SK-N-SH (cell line): ENCODE results near the gene STX18. TPM values are rescaled to one million over a fixed set of nuclear protein-coding genes. Genes with fewer than 3 reads are reported as not detected.

Experiments used
- CTCF ChIA-PET: fragments of 300-600, 350-600 bp; formaldehyde crosslinking; extraction: SDS; loops from one replicate; lab custom pipeline; 2021; lab: Yijun Ruan, JAX
- POLR2A ChIA-PET: fragments of 350-600 bp; sonication (Branson Sonifier 250); formaldehyde crosslinking; extraction: SDS; loops from one replicate; lab custom pipeline; 2020; ENCODE audit warnings: antibody characterized with exemption, inconsistent platforms; lab: Yijun Ruan, JAX
- DNase-seq: peaks from one replicate; pipeline ENCODE4 v3.0.0; 2012
- H2AFZ ChIP-seq: fragments of 200-600 bp; sonication (generic); 2 replicates; pipeline ENCODE4 v1.8.1; 2016; ENCODE audit warnings: antibody characterized with exemption, mild to moderate bottlenecking, low read depth
- H3F3A ChIP-seq: fragments of 200-600 bp; sonication (generic); replicated peaks from 2 replicates; pipeline ENCODE3; 2016; ENCODE audit warnings: antibody characterized with exemption, mild to moderate bottlenecking; ENCODE audit not compliant: insufficient read depth
- H3K27ac ChIP-seq, 2 experiments: fragments of 200-500 bp in 1 of 2; fragments of 200-600 bp in 1 of 2; sonication (Bioruptor generic) in 1 of 2; sonication (generic), shearing (Covaris generic) in 1 of 2; 2 replicates each; pipeline versions ENCODE4 v1.5.1 to v1.6.1; 2014 to 2016; ENCODE audit warnings: low read depth in 2 of 2, inconsistent platforms in 1 of 2, low read length in 1 of 2, mild to moderate bottlenecking in 1 of 2, mixed read lengths in 1 of 2
- H3K27me3 ChIP-seq: fragments of 200-600 bp; sonication (generic), shearing (Covaris generic); 2 replicates; pipeline ENCODE4 v1.6.1; 2016; ENCODE audit warnings: mixed run types; ENCODE audit not compliant: insufficient read depth
- H3K36me3 ChIP-seq, 2 experiments: fragments of 200-500 bp in 1 of 2; fragments of 200-600 bp in 1 of 2; sonication (Bioruptor generic) in 1 of 2; sonication (generic) in 1 of 2; replicated peaks in 1 of 2; 2 replicates each; pipeline versions ENCODE3 to v1.5.1; 2014 to 2016; ENCODE audit warnings: low read length in 1 of 2, mild to moderate bottlenecking in 1 of 2; ENCODE audit not compliant: insufficient read depth in 2 of 2, control insufficient read depth in 1 of 2
- H3K4me1 ChIP-seq, 2 experiments: fragments of 200-500 bp in 1 of 2; fragments of 200-600 bp in 1 of 2; sonication (Bioruptor generic) in 1 of 2; sonication (generic), shearing (Covaris generic) in 1 of 2; 2 replicates each; pipeline versions ENCODE4 v1.5.1 to v1.6.1; 2014 to 2016; ENCODE audit warnings: low read depth in 1 of 2, low read length in 1 of 2, mixed run types in 1 of 2; ENCODE audit not compliant: insufficient read depth in 2 of 2, control insufficient read depth in 1 of 2
- H3K4me2 ChIP-seq: fragments of 200-600 bp; sonication (generic), shearing (Covaris generic); 2 replicates; pipeline ENCODE4 v1.6.1; 2017; ENCODE audit warnings: mixed run types
- H3K4me3 ChIP-seq, 2 experiments: fragments of 200-500 bp in 1 of 2; fragments of 200-600 bp in 1 of 2; sonication (Bioruptor generic) in 1 of 2; sonication (generic), shearing (Covaris generic) in 1 of 2; 2 replicates each; pipeline versions ENCODE4 v1.5.1 to v1.8.1; 2014 to 2016; ENCODE audit warnings: low read depth in 2 of 2, inconsistent platforms in 1 of 2, low read length in 1 of 2, mild to moderate bottlenecking in 1 of 2, mixed read lengths in 1 of 2, moderate library complexity in 1 of 2
- H3K79me2 ChIP-seq: fragments of 200-600 bp; sonication (generic); 2 replicates; pipeline ENCODE4 v1.8.1; 2017; ENCODE audit warnings: mild to moderate bottlenecking; ENCODE audit not compliant: insufficient read depth
- H3K9ac ChIP-seq: fragments of 200-600 bp; sonication (generic); 2 replicates; pipeline ENCODE4 v1.6.1; 2017; ENCODE audit warnings: mixed run types
- H3K9me2 ChIP-seq: fragments of 200-600 bp; sonication (generic); 2 replicates; pipeline ENCODE4 v1.6.1; 2017; ENCODE audit warnings: mixed run types
- H3K9me3 ChIP-seq: fragments of 200-600 bp; sonication (generic); 2 replicates; pipeline ENCODE4 v1.6.1; 2017; ENCODE audit warnings: mixed run types, mild to moderate bottlenecking, moderate library complexity
- H4K20me1 ChIP-seq: fragments of 200-600 bp; sonication (generic); 2 replicates; pipeline ENCODE4 v1.6.1; 2017; ENCODE audit warnings: mild to moderate bottlenecking, mixed run types; ENCODE audit not compliant: insufficient read depth
- CTCF ChIP-seq: fragments of 200-600 bp; sonication (generic); IDR thresholded peaks from 2 replicates; pipeline ENCODE4 v1.6.1; 2017; ENCODE audit warnings: antibody characterized with exemption, mild to moderate bottlenecking, moderate library complexity
- ELF1 ChIP-seq: IDR thresholded peaks from 2 replicates; pipeline ENCODE4 v1.4.0; 2012
- EZH2phosphoT487 ChIP-seq: fragments of 200-600 bp; sonication (generic); IDR thresholded peaks from 2 replicates; pipeline ENCODE4 v1.6.1; 2017; ENCODE audit warnings: low read depth, mixed run types, mild to moderate bottlenecking, antibody characterized with exemption, moderate library complexity, borderline replicate concordance
- FOSL2 ChIP-seq: IDR thresholded peaks from 2 replicates; pipeline ENCODE4 v1.4.0; 2012; ENCODE audit warnings: low read depth, mild to moderate bottlenecking, moderate library complexity, borderline replicate concordance
- FOXM1 ChIP-seq: IDR thresholded peaks from 2 replicates; pipeline ENCODE4 v1.4.0; 2012; ENCODE audit warnings: low read depth, mild to moderate bottlenecking
- IRF3 ChIP-seq: fragments of 150-350 bp; IDR thresholded peaks from 2 replicates; pipeline ENCODE4 v1.6.1; 2016; ENCODE audit warnings: mild to moderate bottlenecking, low read depth, low read length
- JUND ChIP-seq: IDR thresholded peaks from 2 replicates; pipeline ENCODE4 v1.4.0; 2012
- NFIC ChIP-seq: IDR thresholded peaks from 2 replicates; pipeline ENCODE4 v1.4.0; 2012; ENCODE audit warnings: borderline replicate concordance
- NRF1 ChIP-seq: IDR thresholded peaks from 2 replicates; pipeline ENCODE4 v1.6.1; 2012; ENCODE audit warnings: low read depth, mild to moderate bottlenecking, low read length
- RAD21 ChIP-seq: IDR thresholded peaks from 2 replicates; pipeline ENCODE4 v1.6.1; 2012; ENCODE audit warnings: mild to moderate bottlenecking, low read length
- REST ChIP-seq: IDR thresholded peaks from 2 replicates; pipeline ENCODE4 v1.6.1; 2012; ENCODE audit warnings: mild to moderate bottlenecking, low read depth, low read length, moderate library complexity
- SMC3 ChIP-seq: IDR thresholded peaks from 2 replicates; pipeline ENCODE4 v1.6.1; 2012; ENCODE audit warnings: low read depth, low read length, improper control_type of control experiment
- ZBTB33 ChIP-seq: IDR thresholded peaks from 2 replicates; pipeline ENCODE4 v1.4.0; 2012; ENCODE audit warnings: low read depth, borderline replicate concordance
- WGBS: methylation state at CpG from one replicate; pipeline ENCODE4 v1.1.6; 2017; ENCODE audit warnings: low lambda C conversion rate; 5-methylcytosine and 5-hydroxymethylcytosine counted together
- polyA plus RNA-seq, 3 experiments: library from polyadenylated mRNA; depleted of rRNA; stranded (reverse); fragments of >200 nt; gene quantifications; 2 replicates each; pipeline ENCODE4 v1.2.3, GENCODE V29; 2012

Gene STX18
- polyA plus RNA-seq, 1 of the 3 experiments (the other 2 are of a cell fraction), result 17.3 TPM

GRCh38 chr4:4479366-4479765 is 62.5 kb downstream of the STX18 start:
- Histone ChIP-seq H3K4me2 (no peak overlapping the region), H3F3A (peaks cover 4% of the 10 kb centered on the region), H3K4me3 (no peak overlapping the region), H3K9ac (no peak overlapping the region), H3K27ac (no peak overlapping the region), H3K9me2 (no peaks in the 10 kb centered on the region), H3K9me3 (no peaks in the 10 kb centered on the region), H3K79me2 (0 out of 2 replicates have a peak, but pooled peaks cover 5% of the 10 kb centered on the region), H2AFZ (no peak overlapping the region), H3K27me3 (no peaks in the 10 kb centered on the region), H3K36me3 (no peaks in the 10 kb centered on the region), H3K4me1 (peaks cover under 1 to 4% of the 10 kb centered on the region in 2 experiments; a peak in 2 of 4 replicates), H4K20me1 (peaks cover 4% of the 10 kb centered on the region; the same call in 1 of the 2 replicates)
- WGBS, result 86% methylated on average over 2 of the region's 2 CpGs
- CTCF ChIA-PET, result interaction anchor here (0.9 to 4.8 kb wide), 6 partner anchors 10 to 401 kb away, joined by 3 to 37 read pairs (median 4); partner anchors contain the start of gene STX18
- DNase-seq, result no peak
- TF ChIP-seq REST (no peak), RAD21 (no peak), IRF3 (no peak)
- POLR2A ChIA-PET, result no interaction called here

GRCh38 chr4:4477796-4478195 is 64.1 kb downstream of the STX18 start:
- Histone ChIP-seq H3K27ac (no peak overlapping the region), H4K20me1 (peaks cover 7% of the 10 kb centered on the region; the same call in 1 of the 2 replicates), H3K79me2 (peaks cover 3% of the 10 kb centered on the region; the same call in 1 of the 2 replicates), H2AFZ (no peak overlapping the region), H3F3A (peaks cover 4% of the 10 kb centered on the region), H3K9me3 (no peaks in the 10 kb centered on the region), H3K9me2 (no peaks in the 10 kb centered on the region), H3K27me3 (no peaks in the 10 kb centered on the region), H3K4me2 (no peak overlapping the region), H3K4me3 (no peak overlapping the region), H3K4me1 (peaks cover 4 to 12% of the 10 kb centered on the region in 2 experiments; a peak in 2 of 4 replicates), H3K9ac (no peak overlapping the region), H3K36me3 (no peaks in the 10 kb centered on the region)
- CTCF ChIA-PET, result interaction anchor here (0.8 to 4.8 kb wide), 4 partner anchors 11 to 402 kb away, joined by 3 to 37 read pairs (median 5); no protein-coding TSS in a partner anchor
- WGBS, result 95% methylated on average over 10 of the region's 10 CpGs
- POLR2A ChIA-PET, result interaction anchor here (0.5 kb wide), 1 partner anchor 15 kb away, joined by 3 read pairs; no protein-coding TSS in a partner anchor
- no peak for DNase-seq
- TF ChIP-seq NRF1 (no peak), SMC3 (no peak), JUND (no peak), NFIC (no peak), REST (no peak), FOXM1 (no peak), ELF1 (no peak), EZH2phosphoT487 (no peak), RAD21 (no peak), FOSL2 (no peak), CTCF (no peak), ZBTB33 (no peak)
